Suppressor macrophage treated with lipopolysaccharide for 1 hour (primary cell): Measurements from ENCODE around the gene QRICH1.

Experiments
- DNase-seq, 3 donors: peaks; one replicate each; pipeline ENCODE4 v3.0.0-alpha.2; 2020 to 2022

The QRICH1 gene

GRCh38 chr3:49093853-49094767 is at the start of gene QRICH1:
QRICH1 (minus strand) TSS chr3:49094071; CDS start chr3:49077017, 17,054 bp downstream.
- peak; percentile 99 to 100 (median 100) for DNase-seq

GRCh38 chr3:49140080-49140479 is 46.2 kb upstream of the QRICH1 start:
- no peak for DNase-seq

- no peak for DNase-seq
Measured at GRCh38 chr3:49135499-49135898, 41.6 kb upstream of the QRICH1 start.

GRCh38 chr3:49134471-49135265 is 40.8 kb upstream of the QRICH1 start:
- no peak for DNase-seq

- DNase-seq = peak; percentile 65 to 76 (median 67)
Measured at GRCh38 chr3:49133226-49133951, 39.5 kb upstream of the QRICH1 start.

- peak; percentile 28 to 40 (median 34) for DNase-seq
Measured at GRCh38 chr3:49132437-49133225, 38.8 kb upstream of the QRICH1 start, which contains the start of gene LAMB2. LAMB2 (minus strand) TSS chr3:49133050; CDS start chr3:49132867, 183 bp downstream.

- no peak for DNase-seq
Measured at GRCh38 chr3:49132073-49132436, 38.2 kb upstream of the QRICH1 start.

GRCh38 chr3:49131576-49131975 is 37.7 kb upstream of the QRICH1 start:
- DNase-seq = no peak

GRCh38 chr3:49131040-49131439 is 37.2 kb upstream of the QRICH1 start:
- no peak for DNase-seq

- DNase-seq = no peak
Measured at GRCh38 chr3:49124991-49125670, 31.3 kb upstream of the QRICH1 start.

GRCh38 chr3:49124203-49124602 is 30.3 kb upstream of the QRICH1 start:
- DNase-seq = no peak

GRCh38 chr3:49123687-49124086 is 29.8 kb upstream of the QRICH1 start:
- no peak for DNase-seq

GRCh38 chr3:49122886-49123545 is 29.1 kb upstream of the QRICH1 start:
- no peak for DNase-seq

- DNase-seq = peak in 2 of 3 donors; percentile 14 to 44
Measured at GRCh38 chr3:49122451-49122850, 28.6 kb upstream of the QRICH1 start.

GRCh38 chr3:49122022-49122421 is 28.2 kb upstream of the QRICH1 start:
- no peak for DNase-seq

- DNase-seq = no peak
Measured at GRCh38 chr3:49121132-49121736, 27.4 kb upstream of the QRICH1 start.

GRCh38 chr3:49120438-49121131 is 26.7 kb upstream of the QRICH1 start, which contains the start of gene USP19:
USP19 (minus strand) TSS chr3:49120823; CDS start chr3:49119145, 1,678 bp downstream.
- DNase-seq = peak; percentile 95 to 98 (median 96)

GRCh38 chr3:49120096-49120437 is 26.2 kb upstream of the QRICH1 start:
- peak in 1 of 3 donors; percentile 10 for DNase-seq

- DNase-seq = no peak
Measured at GRCh38 chr3:49119439-49119838, 25.6 kb upstream of the QRICH1 start.

GRCh38 chr3:49119036-49119435 is 25.2 kb upstream of the QRICH1 start:
- DNase-seq = no peak
